ENCODE data around the gene SEMA4B. TPM values are rescaled to one million over a fixed set of nuclear protein-coding genes. Genes with fewer than 3 reads are reported as not detected.

Gene SEMA4B
- total and polyA plus RNA-seq, 3 experiments from 2014 or later: 6.9 to 10.1 (median 8.8) TPM

DNA sequence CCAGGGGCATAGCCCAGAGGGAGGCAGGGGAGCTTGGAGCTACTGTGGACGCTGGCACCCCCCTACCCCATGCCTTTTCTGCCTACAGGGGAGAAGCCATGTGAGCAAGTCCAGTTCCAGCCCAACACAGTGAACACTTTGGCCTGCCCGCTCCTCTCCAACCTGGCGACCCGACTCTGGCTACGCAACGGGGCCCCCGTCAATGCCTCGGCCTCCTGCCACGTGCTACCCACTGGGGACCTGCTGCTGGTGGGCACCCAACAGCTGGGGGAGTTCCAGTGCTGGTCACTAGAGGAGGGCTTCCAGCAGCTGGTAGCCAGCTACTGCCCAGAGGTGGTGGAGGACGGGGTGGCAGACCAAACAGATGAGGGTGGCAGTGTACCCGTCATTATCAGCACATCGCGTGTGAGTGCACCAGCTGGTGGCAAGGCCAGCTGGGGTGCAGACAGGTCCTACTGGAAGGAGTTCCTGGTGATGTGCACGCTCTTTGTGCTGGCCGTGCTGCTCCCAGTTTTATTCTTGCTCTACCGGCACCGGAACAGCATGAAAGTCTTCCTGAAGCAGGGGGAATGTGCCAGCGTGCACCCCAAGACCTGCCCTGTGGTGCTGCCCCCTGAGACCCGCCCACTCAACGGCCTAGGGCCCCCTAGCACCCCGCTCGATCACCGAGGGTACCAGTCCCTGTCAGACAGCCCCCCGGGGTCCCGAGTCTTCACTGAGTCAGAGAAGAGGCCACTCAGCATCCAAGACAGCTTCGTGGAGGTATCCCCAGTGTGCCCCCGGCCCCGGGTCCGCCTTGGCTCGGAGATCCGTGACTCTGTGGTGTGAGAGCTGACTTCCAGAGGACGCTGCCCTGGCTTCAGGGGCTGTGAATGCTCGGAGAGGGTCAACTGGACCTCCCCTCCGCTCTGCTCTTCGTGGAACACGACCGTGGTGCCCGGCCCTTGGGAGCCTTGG is 27.0 kb downstream of the SEMA4B start:
- DNase-seq: no peak
- no peaks in the 10 kb centered on the region for H3K9me3 ChIP-seq (ENCODE audit: low read length)
- H3K4me1 Mint-ChIP-seq: peaks cover 39 to 46% (median 43%) of the 10 kb centered on the region in 3 donors
- H3K36me3 Mint-ChIP-seq: peaks cover 8 to 68% (median 14%) of the 10 kb centered on the region in 3 donors
- peaks cover 31% of the 10 kb centered on the region for H3K36me3 ChIP-seq (ENCODE audit: insufficient read depth, low read length)
- H3K27me3 Mint-ChIP-seq: peaks cover 0 to 1% of the 10 kb centered on the region in 2 donors
- no peaks in the 10 kb centered on the region for H3K9me3 Mint-ChIP-seq
- peak overlapping the region in 1 of 7 donors; percentile 18 for H3K4me3 Mint-ChIP-seq
- peak overlapping the region in 7 of 8 donors; percentile 42 to 100 (median 98) for H3K27ac Mint-ChIP-seq
- H3K27ac ChIP-seq (ENCODE audit: low read depth, low read length): no peak overlapping the region
- no peaks in the 10 kb centered on the region for H3K27me3 ChIP-seq (ENCODE audit: insufficient read depth, low read length, poor library complexity, severe bottlenecking)
- ChIA-PET POLR2A (interaction anchor here (0.6 kb wide), 1 partner anchor 38 kb away, joined by 3 read pairs; no protein-coding TSS in a partner anchor), CTCF (interaction anchor here (1.0 kb wide), 1 partner anchor 9 kb away, joined by 3 read pairs; no protein-coding TSS in a partner anchor)
- H3K4me3 ChIP-seq (ENCODE audit: low read length): no peak overlapping the region
- peaks cover 43% of the 10 kb centered on the region for H3K4me1 ChIP-seq (ENCODE audit: insufficient read depth, low read length)

DNA sequence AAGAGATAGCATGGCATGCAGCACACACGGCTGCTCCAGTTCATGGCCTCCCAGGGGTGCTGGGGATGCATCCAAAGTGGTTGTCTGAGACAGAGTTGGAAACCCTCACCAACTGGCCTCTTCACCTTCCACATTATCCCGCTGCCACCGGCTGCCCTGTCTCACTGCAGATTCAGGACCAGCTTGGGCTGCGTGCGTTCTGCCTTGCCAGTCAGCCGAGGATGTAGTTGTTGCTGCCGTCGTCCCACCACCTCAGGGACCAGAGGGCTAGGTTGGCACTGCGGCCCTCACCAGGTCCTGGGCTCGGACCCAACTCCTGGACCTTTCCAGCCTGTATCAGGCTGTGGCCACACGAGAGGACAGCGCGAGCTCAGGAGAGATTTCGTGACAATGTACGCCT is 27.8 kb downstream of the SEMA4B start:
- no peak for DNase-seq
- peak overlapping the region in 1 of 7 donors; percentile 40 for H3K4me3 Mint-ChIP-seq
- Histone ChIP-seq H3K4me1 (ENCODE audit: insufficient read depth, low read length) (peaks cover 43% of the 10 kb centered on the region), H3K9me3 (ENCODE audit: low read length) (no peaks in the 10 kb centered on the region), H3K36me3 (ENCODE audit: insufficient read depth, low read length) (peaks cover 31% of the 10 kb centered on the region), H3K27me3 (ENCODE audit: insufficient read depth, low read length, poor library complexity, severe bottlenecking) (no peaks in the 10 kb centered on the region), H3K27ac (ENCODE audit: low read depth, low read length) (no peak overlapping the region), H3K4me3 (ENCODE audit: low read length) (no peak overlapping the region)
- ChIA-PET POLR2A (interaction anchor here (0.5 to 0.6 kb wide), 2 partner anchors 9 to 37 kb away, joined by 3 to 4 read pairs; no protein-coding TSS in a partner anchor), CTCF (no interaction called here)
- peaks cover 8 to 66% (median 14%) of the 10 kb centered on the region in 3 donors for H3K36me3 Mint-ChIP-seq
- H3K9me3 Mint-ChIP-seq: no peaks in the 10 kb centered on the region
- peaks cover 39 to 46% (median 44%) of the 10 kb centered on the region in 3 donors for H3K4me1 Mint-ChIP-seq
- peaks cover 0 to 1% of the 10 kb centered on the region in 2 donors for H3K27me3 Mint-ChIP-seq
- H3K27ac Mint-ChIP-seq: peak overlapping the region; percentile 59 to 100 (median 99)

DNA sequence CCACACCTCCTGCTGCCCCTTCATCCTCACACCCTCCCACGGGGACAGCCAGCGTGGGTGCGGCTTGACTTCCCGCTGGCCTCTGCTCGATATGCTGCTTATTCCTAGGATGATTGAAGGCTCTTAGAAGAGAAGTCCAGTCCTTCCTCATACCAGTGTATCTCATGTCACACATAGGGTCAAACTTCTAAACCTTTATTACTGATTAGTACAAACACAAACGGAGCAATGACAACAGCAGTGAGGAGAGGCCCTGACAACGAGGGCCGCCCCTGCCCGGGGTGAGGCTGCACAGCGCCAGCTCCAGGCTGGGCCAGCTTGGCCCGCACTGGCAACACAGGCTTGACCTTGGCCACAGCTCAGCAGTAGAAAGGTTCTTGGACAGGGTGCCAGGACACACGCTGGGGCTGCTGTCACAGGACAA is 29.0 kb downstream of the SEMA4B start:
- peaks cover 0 to 1% of the 10 kb centered on the region in 2 donors for H3K27me3 Mint-ChIP-seq
- CTCF ChIA-PET: interaction anchor here (1.5 to 2.2 kb wide), 3 partner anchors 12 to 36 kb away, joined by 6 to 9 read pairs (median 9); partner anchors contain the start of genes NGRN and SEMA4B
- peaks cover 31% of the 10 kb centered on the region for H3K36me3 ChIP-seq (ENCODE audit: insufficient read depth, low read length)
- H3K4me1 ChIP-seq (ENCODE audit: insufficient read depth, low read length): peaks cover 50% of the 10 kb centered on the region
- H3K4me3 Mint-ChIP-seq: peak overlapping the region; percentile 13 to 98 (median 90)
- H3K9me3 Mint-ChIP-seq: no peaks in the 10 kb centered on the region
- no peaks in the 10 kb centered on the region for H3K9me3 ChIP-seq (ENCODE audit: low read length)
- H3K36me3 Mint-ChIP-seq: peaks cover 8 to 61% (median 14%) of the 10 kb centered on the region in 3 donors
- H3K27me3 ChIP-seq (ENCODE audit: insufficient read depth, low read length, poor library complexity, severe bottlenecking): no peaks in the 10 kb centered on the region
- peak overlapping the region; percentile 96 to 100 (median 100) for H3K27ac Mint-ChIP-seq
- POLR2A ChIA-PET: interaction anchor here (2.1 to 5.0 kb wide), 2 partner anchors 29 to 36 kb away, joined by 12 to 39 read pairs; partner anchors contain the start of genes NGRN and SEMA4B
- H3K4me1 Mint-ChIP-seq: peaks cover 49 to 56% (median 52%) of the 10 kb centered on the region in 3 donors
- peak overlapping the region; percentile 55 for H3K4me3 ChIP-seq (ENCODE audit: low read length)
- peak overlapping the region; percentile 92 for H3K27ac ChIP-seq (ENCODE audit: low read depth, low read length)
- no peak for DNase-seq

DNA sequence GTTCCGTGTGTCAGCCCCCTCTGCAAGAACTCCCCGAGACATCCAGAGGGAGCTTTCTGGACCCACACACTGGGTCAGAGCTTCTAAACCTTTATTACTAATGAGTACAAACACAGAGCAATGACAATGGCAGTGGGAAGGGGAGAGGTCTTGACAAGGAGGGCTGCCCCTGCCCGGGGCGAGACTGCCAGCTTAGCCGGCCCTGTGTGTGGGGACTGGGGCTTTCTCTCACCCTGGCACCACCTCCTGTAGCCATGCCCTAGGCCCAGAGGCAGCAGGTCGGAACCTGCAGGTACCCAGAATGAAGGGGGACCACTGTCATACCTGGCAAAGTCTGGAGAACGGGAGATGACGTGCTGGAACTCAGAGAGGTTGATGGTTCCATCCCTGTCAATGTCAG is 29.5 kb downstream of the SEMA4B start:
- Mint-ChIP-seq H3K4me1 (peaks cover 50 to 57% (median 54%) of the 10 kb centered on the region in 3 donors), H3K27ac (peak overlapping the region; percentile 96 to 100 (median 100)), H3K4me3 (peak overlapping the region; percentile 84 to 98 (median 91)), H3K36me3 (peaks cover 8 to 57% (median 14%) of the 10 kb centered on the region in 3 donors), H3K9me3 (no peaks in the 10 kb centered on the region), H3K27me3 (peaks cover 0 to 1% of the 10 kb centered on the region in 2 donors)
- CTCF ChIA-PET: interaction anchor here (1.0 to 2.2 kb wide), 8 partner anchors 9 to 701 kb away, joined by 3 to 9 read pairs (median 6); partner anchors contain the start of genes AP3S2, HDDC3, NGRN and SEMA4B
- H3K9me3 ChIP-seq (ENCODE audit: low read length): no peaks in the 10 kb centered on the region
- H3K4me1 ChIP-seq (ENCODE audit: insufficient read depth, low read length): peaks cover 51% of the 10 kb centered on the region
- no peak for DNase-seq
- H3K27me3 ChIP-seq (ENCODE audit: insufficient read depth, low read length, poor library complexity, severe bottlenecking): no peaks in the 10 kb centered on the region
- peaks cover 31% of the 10 kb centered on the region for H3K36me3 ChIP-seq (ENCODE audit: insufficient read depth, low read length)
- peak overlapping the region; percentile 55 for H3K4me3 ChIP-seq (ENCODE audit: low read length)
- POLR2A ChIA-PET: interaction anchor here (0.5 to 5.0 kb wide), 5 partner anchors 11 to 45 kb away, joined by 3 to 39 read pairs (median 3); partner anchors contain the start of genes NGRN, SEMA4B and TTLL13
- peak overlapping the region; percentile 92 for H3K27ac ChIP-seq (ENCODE audit: low read depth, low read length)

DNA sequence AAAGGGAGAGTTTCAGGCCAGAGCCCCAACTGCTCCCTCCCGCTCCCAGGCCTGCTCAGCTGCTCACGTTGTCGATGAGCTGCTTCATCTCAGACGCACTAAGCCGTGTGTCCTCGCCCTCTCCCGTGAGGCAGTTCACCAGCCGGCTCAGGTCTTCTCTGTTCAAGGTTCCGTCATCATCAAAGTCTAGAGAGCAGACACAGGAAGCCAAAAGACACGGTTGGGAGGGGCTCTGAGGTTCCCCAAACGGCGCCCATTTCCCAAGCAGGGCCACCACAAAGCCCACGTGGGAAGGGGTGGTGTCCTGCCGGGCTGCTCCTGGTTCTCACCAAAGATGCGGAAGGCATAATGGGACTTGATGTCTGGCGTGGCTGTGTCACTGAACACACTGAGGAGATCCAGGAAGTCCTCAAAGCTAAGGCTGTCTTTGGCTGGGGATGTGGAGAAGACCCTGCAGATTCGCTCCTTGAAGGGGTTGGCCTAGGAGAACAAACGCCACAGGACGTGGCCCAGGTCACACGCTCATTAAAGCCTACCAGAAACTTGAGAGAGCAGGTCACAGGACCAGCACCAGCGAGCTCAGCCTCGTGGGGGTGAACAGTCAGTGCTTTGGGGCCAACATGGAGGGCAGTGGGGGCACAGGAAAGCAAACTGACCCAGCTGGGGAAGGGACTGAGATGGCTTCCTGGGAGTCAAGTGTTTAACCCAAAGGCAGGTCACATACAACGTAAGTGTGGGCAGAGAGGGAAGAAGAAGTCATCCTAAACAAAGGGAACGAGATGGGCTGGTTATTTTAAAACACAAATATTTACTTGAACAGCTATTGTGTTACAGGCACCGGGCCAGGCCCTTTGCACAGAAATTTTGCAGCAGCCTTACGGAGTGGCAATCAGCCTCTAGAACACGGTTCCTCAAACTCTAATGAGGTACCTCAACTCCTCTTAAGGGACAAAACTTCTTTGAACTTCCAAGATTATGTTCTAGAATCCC is 30.2 kb downstream of the SEMA4B start:
- CTCF ChIA-PET: interaction anchor here (0.7 to 2.2 kb wide), 9 partner anchors 10 to 701 kb away, joined by 3 to 9 read pairs (median 6); partner anchors contain the start of genes AP3S2, HDDC3, NGRN and SEMA4B
- peaks cover 0 to 1% of the 10 kb centered on the region in 2 donors for H3K27me3 Mint-ChIP-seq
- Histone ChIP-seq H3K27ac (ENCODE audit: low read depth, low read length) (peak overlapping the region; percentile 92), H3K4me3 (ENCODE audit: low read length) (peak overlapping the region; percentile 74), H3K9me3 (ENCODE audit: low read length) (no peaks in the 10 kb centered on the region), H3K36me3 (ENCODE audit: insufficient read depth, low read length) (peaks cover 31% of the 10 kb centered on the region), H3K27me3 (ENCODE audit: insufficient read depth, low read length, poor library complexity, severe bottlenecking) (no peaks in the 10 kb centered on the region), H3K4me1 (ENCODE audit: insufficient read depth, low read length) (peaks cover 51% of the 10 kb centered on the region)
- H3K9me3 Mint-ChIP-seq: no peaks in the 10 kb centered on the region
- peaks cover 54 to 60% (median 58%) of the 10 kb centered on the region in 3 donors for H3K4me1 Mint-ChIP-seq
- peaks cover 8 to 55% (median 15%) of the 10 kb centered on the region in 3 donors for H3K36me3 Mint-ChIP-seq
- POLR2A ChIA-PET: interaction anchor here (0.5 to 5.0 kb wide), 5 partner anchors 11 to 46 kb away, joined by 3 to 39 read pairs (median 3); partner anchors contain the start of genes NGRN, SEMA4B and TTLL13
- DNase-seq: peak; percentile 80 to 90 (median 87)
- H3K4me3 Mint-ChIP-seq: peak overlapping the region; percentile 84 to 98 (median 91)
- peak overlapping the region; percentile 96 to 100 (median 100) for H3K27ac Mint-ChIP-seq

DNA sequence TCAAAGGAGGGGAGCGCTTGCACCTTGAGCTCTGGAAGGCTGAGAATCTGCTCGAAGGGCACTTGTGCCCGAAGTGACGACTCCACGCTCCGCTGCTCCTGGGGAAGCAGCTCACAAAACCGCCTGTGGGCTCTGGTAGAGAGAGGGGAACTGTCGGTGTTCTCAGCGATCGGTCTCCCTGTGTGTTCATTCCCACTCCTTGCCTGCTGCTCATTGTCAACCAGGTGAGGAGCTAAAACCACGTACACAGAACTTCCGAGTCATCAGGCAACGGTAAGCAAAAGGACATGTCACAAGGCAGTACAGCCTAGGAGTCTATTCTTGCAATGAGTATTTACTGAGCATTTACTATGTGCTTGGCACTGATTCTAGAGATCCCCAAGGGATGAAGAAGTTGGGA is 31.1 kb downstream of the SEMA4B start:
- Mint-ChIP-seq H3K27me3 (peaks cover 0 to 1% of the 10 kb centered on the region in 2 donors), H3K27ac (peak overlapping the region; percentile 96 to 100 (median 100)), H3K4me1 (peaks cover 54 to 60% (median 60%) of the 10 kb centered on the region in 3 donors), H3K36me3 (peaks cover 8 to 58% (median 17%) of the 10 kb centered on the region in 3 donors), H3K4me3 (peak overlapping the region; percentile 84 to 98 (median 91)), H3K9me3 (no peaks in the 10 kb centered on the region)
- peaks cover 30% of the 10 kb centered on the region for H3K36me3 ChIP-seq (ENCODE audit: insufficient read depth, low read length)
- no peak for DNase-seq
- no peaks in the 10 kb centered on the region for H3K27me3 ChIP-seq (ENCODE audit: insufficient read depth, low read length, poor library complexity, severe bottlenecking)
- H3K4me3 ChIP-seq (ENCODE audit: low read length): peak overlapping the region; percentile 74
- ChIA-PET POLR2A (interaction anchor here (0.5 to 5.0 kb wide), 3 partner anchors 31 to 130 kb away, joined by 4 to 39 read pairs (median 11); partner anchors contain the start of genes IDH2 and SEMA4B), CTCF (interaction anchor here (0.7 kb wide), 1 partner anchor 34 kb away, joined by 3 read pairs; no protein-coding TSS in a partner anchor)
- peaks cover 51% of the 10 kb centered on the region for H3K4me1 ChIP-seq (ENCODE audit: insufficient read depth, low read length)
- H3K27ac ChIP-seq (ENCODE audit: low read depth, low read length): peak overlapping the region; percentile 92
- H3K9me3 ChIP-seq (ENCODE audit: low read length): no peaks in the 10 kb centered on the region
